Neuron (in vitro differentiated cells): ENCODE results near the gene MAP2K7.
A peak's percentile ranks its signal among the peaks of the same experiment; 100 is the strongest.
"Not testable (repeated sequence)": the region's sequence is repeated elsewhere in the genome, so short reads cannot be mapped to it uniquely, and the experiment has no call there.

ENCODE experiments used
- H2AFZ ChIP-seq: one replicate; pipeline ENCODE4 v1.6.1; 2013; ENCODE audit warnings: low read depth, mild to moderate bottlenecking, inconsistent platforms, low read length, moderate library complexity
- H3K27me3 ChIP-seq: one replicate; pipeline ENCODE4 v1.6.1; 2013; ENCODE audit warnings: low read length; ENCODE audit not compliant: insufficient read depth
- H3K36me3 ChIP-seq: one replicate; pipeline ENCODE4 v1.6.1; 2013; ENCODE audit warnings: low read length; ENCODE audit not compliant: insufficient read depth
- H3K4me1 ChIP-seq: one replicate; pipeline ENCODE4 v1.6.1; 2013; ENCODE audit warnings: low read length; ENCODE audit not compliant: insufficient read depth
- H3K4me3 ChIP-seq: 2 replicates; pipeline ENCODE4 v1.5.1; 2013; ENCODE audit warnings: mild to moderate bottlenecking, low read length, moderate library complexity
- H3K9me3 ChIP-seq: one replicate; pipeline ENCODE4 v1.6.1; 2013; ENCODE audit warnings: low read length

The MAP2K7 gene

DNA sequence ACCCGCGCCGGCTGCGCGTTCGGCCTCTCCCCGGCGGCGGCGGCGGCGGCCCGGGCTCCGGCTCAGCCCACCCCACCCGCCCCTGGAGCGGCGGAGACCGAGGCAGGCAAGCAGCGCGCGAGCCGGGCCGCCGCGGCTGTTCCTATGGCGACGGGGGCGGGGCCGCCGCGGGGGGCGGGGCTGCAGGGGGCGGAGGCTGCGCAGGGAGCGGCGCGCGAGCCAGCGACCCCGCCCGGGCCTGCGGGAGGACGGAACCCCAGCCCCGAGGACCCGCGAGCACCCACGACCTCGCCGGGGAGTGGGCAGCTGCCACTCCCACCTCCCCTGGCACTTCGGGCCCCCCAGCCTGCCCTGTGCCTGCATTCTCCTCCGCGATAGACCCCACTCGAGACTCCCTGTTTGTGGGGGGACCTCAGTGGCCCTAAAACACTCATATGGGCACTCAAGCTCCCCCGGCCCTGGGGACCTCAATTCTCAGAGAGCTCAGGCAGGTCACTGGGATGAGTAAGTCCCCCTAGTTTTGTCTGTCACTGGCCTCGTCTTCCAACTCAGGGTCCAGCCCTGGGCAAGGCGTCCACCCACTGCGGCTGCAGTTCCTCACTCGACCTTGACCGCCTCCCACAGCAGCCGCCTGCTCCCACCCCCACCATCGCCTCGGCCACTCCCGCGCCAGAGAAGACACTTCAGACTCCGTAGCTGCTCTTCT, 22.5 kb downstream of the MAP2K7 start, which contains the start of gene CTXN1:
TSS of gene CTXN1 (minus strand) at position 115 of the 706 bp plus-strand sequence. CDS start 597 bp downstream, outside the sequence.
- no peaks in the 10 kb centered on the region for H3K27me3 ChIP-seq
- peak within 1 kb of the TSS; percentile 59 for H3K4me3 ChIP-seq
- no peak within 1 kb of the TSS for H2AFZ ChIP-seq
- H3K4me1 ChIP-seq = peaks cover 33% of the 10 kb centered on the region
- H3K9me3 ChIP-seq = no peaks in the 10 kb centered on the region
- H3K36me3 ChIP-seq = peaks cover 40% of the 10 kb centered on the region

DNA sequence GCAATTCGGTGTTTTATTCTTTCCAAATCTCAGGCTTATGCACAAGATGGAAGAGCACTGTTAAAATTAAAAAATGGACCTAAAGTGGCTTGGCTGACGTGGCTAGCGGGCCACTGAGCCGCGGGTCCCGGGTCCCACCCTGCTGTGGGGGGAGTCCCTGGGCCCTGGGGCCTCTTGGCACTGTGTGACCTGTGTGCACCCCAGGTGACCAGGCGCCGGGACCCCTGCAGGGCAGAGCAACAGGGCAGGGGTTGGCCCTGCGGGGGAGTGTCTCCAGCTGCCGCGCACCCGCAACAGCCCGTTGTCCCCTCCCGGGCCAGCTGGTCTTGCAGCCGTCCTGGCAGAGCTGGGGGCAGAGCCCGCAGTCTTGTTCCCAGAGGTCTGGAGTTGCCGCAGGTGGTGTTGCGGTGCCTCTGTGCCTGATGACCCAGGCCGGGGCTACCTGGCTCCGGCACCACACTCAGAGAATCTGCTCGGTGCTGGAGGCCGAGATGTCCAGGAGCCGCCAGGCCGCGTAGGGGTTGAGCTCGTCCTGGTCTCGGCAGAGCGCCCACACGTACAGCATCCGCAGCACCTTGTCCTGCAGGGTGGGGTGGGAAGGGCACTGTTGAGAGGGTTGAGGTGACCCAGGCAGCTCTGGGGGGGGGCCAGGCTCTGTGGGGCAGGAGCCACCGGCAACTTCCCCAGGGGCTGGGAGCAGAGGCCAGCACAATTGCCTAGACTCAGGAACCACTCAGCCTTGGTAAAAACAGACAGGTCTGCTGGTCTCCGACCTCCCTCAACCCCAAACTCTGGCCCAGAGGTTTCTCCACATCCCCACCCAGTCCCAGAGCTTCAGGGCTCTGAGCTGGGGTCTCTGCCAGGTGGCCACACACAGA, 23.3 kb downstream of the MAP2K7 start:
- peaks cover 44% of the 10 kb centered on the region for H3K36me3 ChIP-seq
- H3K27me3 ChIP-seq = no peaks in the 10 kb centered on the region
- no peaks in the 10 kb centered on the region for H3K9me3 ChIP-seq
- H3K4me1 ChIP-seq = peaks cover 25% of the 10 kb centered on the region
- H3K4me3 ChIP-seq = no peak overlapping the region
- H2AFZ ChIP-seq = no peak overlapping the region

DNA sequence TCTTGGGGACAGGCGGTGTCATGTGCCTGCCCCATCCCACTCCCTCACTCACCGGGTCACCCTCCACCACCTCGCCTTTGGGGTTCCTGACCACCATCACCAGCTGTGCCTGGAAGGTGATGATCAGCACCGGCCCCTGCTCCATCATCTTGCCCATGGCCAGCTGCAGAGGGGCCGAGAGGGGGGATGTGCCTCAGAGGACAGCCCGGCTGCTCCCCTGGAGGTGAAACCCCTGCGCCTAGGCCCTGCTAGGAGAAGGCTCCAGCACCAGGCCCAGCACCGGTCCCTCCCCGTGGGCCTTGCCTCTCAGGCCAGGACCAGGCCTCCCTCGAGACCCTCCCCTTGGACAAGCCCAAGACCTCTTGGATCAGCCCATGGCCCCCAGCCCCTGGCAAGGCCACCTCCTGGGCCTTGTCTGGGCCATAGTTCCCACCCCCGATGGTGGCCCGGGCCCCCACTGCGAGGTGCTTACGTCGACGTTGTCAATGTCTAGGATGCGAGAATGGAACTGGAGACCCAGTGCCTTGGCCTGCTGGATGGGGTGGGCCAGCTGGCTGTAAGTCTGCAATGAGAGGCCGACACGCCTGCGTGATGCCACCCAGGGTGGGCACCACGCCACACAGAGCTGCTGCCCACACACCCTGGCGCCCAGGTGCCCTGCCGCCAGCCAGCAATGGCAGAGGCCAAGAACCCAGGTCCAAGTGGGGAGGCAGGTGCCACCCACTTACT, 24.1 kb downstream of the MAP2K7 start:
- Histone ChIP-seq H2AFZ (no peak overlapping the region), H3K27me3 (no peaks in the 10 kb centered on the region), H3K36me3 (peaks cover 44% of the 10 kb centered on the region), H3K4me3 (no peak overlapping the region), H3K9me3 (no peaks in the 10 kb centered on the region), H3K4me1 (peaks cover 20% of the 10 kb centered on the region)

DNA sequence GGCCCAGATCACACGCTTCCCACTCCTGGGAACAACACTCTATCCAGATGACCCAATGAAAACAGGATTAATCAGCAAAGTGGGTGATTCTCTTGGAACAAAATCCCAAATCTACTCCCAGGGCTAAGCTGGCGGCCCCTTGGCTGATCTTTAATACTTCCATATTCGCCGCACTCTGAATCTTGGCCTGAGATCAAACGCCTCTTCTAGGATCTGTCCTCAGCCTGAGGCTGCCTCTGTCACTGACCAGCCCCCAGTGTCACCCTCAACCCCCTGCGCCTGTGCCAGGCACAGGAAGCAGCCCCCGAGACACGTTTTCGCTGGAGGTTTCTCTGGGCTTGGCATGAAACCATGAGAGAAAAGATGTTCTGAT, 24.6 kb downstream of the MAP2K7 start:
- Histone ChIP-seq H3K4me3 (no peak overlapping the region), H3K9me3 (no peaks in the 10 kb centered on the region), H3K36me3 (peaks cover 45% of the 10 kb centered on the region), H3K27me3 (no peaks in the 10 kb centered on the region), H2AFZ (no peak overlapping the region), H3K4me1 (peaks cover 20% of the 10 kb centered on the region)

- Histone ChIP-seq H3K36me3 (peaks cover 47% of the 10 kb centered on the region), H3K27me3 (no peaks in the 10 kb centered on the region), H3K9me3 (no peaks in the 10 kb centered on the region), H3K4me1 (peaks cover 20% of the 10 kb centered on the region), H3K4me3 (no peak overlapping the region), H2AFZ (no peak overlapping the region)
Observed at GRCh38 chr19:7928741-7929701, 25.3 kb downstream of the MAP2K7 start.

DNA sequence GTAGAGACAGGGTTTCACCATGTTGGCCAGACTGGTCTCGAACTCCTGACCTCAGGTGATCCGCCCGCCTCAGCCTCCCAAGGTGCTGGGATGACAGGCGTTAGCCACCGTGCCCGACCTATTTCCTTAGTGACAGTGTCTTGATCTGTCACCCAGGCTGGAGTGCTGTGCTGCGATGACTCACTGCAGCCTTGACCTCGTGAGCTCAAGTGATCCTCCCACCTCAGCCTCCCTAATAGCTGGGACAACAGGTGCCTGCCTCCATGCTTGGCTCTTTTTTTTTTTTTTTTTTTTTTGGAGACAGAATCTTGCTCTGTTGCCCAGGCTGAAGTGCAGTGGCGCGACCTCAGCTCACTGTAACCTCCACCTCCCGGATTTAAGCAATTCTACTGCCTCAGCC, 26.4 kb downstream of the MAP2K7 start:
- H3K27me3 ChIP-seq, H3K9me3 ChIP-seq, H2AFZ ChIP-seq, H3K4me3 ChIP-seq: not testable (repeated sequence)
- Histone ChIP-seq H3K4me1 (peaks cover 18% of the 10 kb centered on the region), H3K36me3 (peaks cover 50% of the 10 kb centered on the region)

- Histone ChIP-seq H3K4me1 (peaks cover 18% of the 10 kb centered on the region), H3K36me3 (peaks cover 55% of the 10 kb centered on the region), H3K9me3 (no peaks in the 10 kb centered on the region), H3K4me3 (no peak overlapping the region), H3K27me3 (no peaks in the 10 kb centered on the region), H2AFZ (no peak overlapping the region)
Observed at GRCh38 chr19:7930765-7931164, 27.1 kb downstream of the MAP2K7 start.

GRCh38 chr19:7931221-7932061, 27.8 kb downstream of the MAP2K7 start:
- Histone ChIP-seq H3K4me1 (peaks cover 14% of the 10 kb centered on the region), H2AFZ (no peak overlapping the region), H3K9me3 (no peaks in the 10 kb centered on the region), H3K27me3 (no peaks in the 10 kb centered on the region), H3K36me3 (peaks cover 61% of the 10 kb centered on the region), H3K4me3 (no peak overlapping the region)

DNA sequence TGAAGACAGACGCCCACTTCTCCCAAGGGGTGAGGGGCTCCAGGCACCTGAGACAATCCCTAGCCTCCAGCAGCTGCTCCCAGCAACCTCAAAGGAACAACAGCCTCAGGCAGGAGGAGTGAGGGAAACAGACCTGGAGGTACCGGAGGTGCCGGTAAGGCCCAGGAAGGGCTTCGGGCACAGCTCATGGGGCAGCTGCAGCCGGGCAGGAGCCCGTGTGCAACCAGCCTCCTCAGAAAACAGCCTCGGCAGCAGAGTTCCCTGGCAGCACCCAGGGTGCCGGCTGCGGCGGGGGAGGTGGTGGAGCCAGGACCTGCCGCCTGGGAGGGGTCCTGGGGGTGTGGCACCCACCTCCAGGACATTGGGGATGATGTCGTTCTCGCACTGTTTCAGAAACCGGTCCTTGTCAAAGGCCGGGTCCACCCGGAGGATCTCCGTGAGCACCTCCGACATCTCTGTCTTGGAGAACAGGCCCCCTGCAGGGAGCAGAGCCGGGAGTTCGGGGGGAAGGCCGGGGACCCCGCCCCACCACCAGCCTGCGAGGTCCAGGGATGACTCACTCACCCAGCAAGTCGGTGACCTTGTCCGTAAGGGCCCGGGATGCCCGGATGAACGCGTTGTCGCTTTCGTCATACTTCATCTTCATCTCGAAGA, 28.7 kb downstream of the MAP2K7 start:
- Histone ChIP-seq H2AFZ (no peak overlapping the region), H3K4me1 (peaks cover 9% of the 10 kb centered on the region), H3K36me3 (peaks cover 68% of the 10 kb centered on the region), H3K27me3 (no peaks in the 10 kb centered on the region), H3K4me3 (no peak overlapping the region), H3K9me3 (no peaks in the 10 kb centered on the region)

GRCh38 chr19:7932930-7933300, 29.2 kb downstream of the MAP2K7 start:
- Histone ChIP-seq H3K4me1 (peaks cover 9% of the 10 kb centered on the region), H3K9me3 (no peaks in the 10 kb centered on the region), H3K27me3 (no peaks in the 10 kb centered on the region), H3K36me3 (peaks cover 70% of the 10 kb centered on the region), H2AFZ (no peak overlapping the region), H3K4me3 (no peak overlapping the region)

DNA sequence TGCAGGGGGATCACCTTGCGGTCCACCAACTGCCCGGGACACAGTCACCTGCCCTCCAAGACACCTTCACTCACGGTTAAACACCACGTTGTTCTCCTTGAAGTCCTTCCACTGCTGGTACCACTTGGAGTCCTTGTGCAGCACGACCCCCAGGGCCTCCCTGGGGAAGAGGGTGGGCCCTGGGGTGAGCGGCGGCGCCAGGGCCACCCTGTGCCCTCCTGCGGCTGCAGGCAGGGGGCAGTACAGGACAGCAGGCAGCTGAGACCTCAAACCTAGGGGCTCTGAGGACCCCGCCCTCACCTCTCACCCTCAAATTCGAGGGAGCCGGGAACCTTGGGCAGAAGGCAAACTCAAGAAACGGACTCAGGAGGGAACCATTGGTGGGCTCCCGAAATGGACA, 29.7 kb downstream of the MAP2K7 start:
- H3K36me3 ChIP-seq = peaks cover 72% of the 10 kb centered on the region

More for the DNA sequence above, 29.7 kb downstream of the MAP2K7 start:
- Histone ChIP-seq H3K4me1 (peaks cover 9% of the 10 kb centered on the region), H3K9me3 (no peaks in the 10 kb centered on the region), H3K4me3 (no peak overlapping the region), H3K27me3 (no peaks in the 10 kb centered on the region), H2AFZ (no peak overlapping the region)
